Panc1 (cell line): ENCODE results near the gene CSTB. TPM values are rescaled to one million over a fixed set of nuclear protein-coding genes. Genes with fewer than 3 reads are reported as not detected.

Source experiments
- ATAC-seq: fragments of 200-7000 bp; cut with Tn5 transposase; 2 replicates; pipeline ENCODE4 v1.9.1; 2020; ENCODE audit warnings: mild to moderate bottlenecking, moderate library complexity
- Bru-seq: library from RNA; stranded (reverse); fragments of 400-500 nt; gene quantifications from one replicate; lab custom pipeline; 2021; lab: Mats Ljungman, UMichigan
- BruChase-seq, 2 experiments: library from RNA; stranded (reverse); fragments of 400-500 nt; gene quantifications; one replicate each; lab custom pipeline; 2021; lab: Mats Ljungman, UMichigan
- BruUV-seq: library from RNA; stranded (reverse); fragments of 400-500 nt; replicated peaks from 2 replicates; lab custom pipeline; 2021; lab: Mats Ljungman, UMichigan
- CTCF ChIA-PET: fragments of 300-600 bp; sonication (Branson Sonifier 250); formaldehyde crosslinking; loops from one replicate; lab custom pipeline; 2022; ENCODE audit warnings: antibody characterized with exemption; lab: Charles Lee
- POLR2A ChIA-PET: fragments of 300-600 bp; sonication (Branson Sonifier 250); formaldehyde crosslinking; loops from one replicate; lab custom pipeline; 2022; ENCODE audit warnings: antibody characterized with exemption; lab: Charles Lee
- DNase-seq: peaks from one replicate; pipeline ENCODE4 v3.0.0-alpha.2; 2010; ENCODE audit warnings: low read depth, low spot score
- H3K27ac ChIP-seq: 2 replicates; pipeline ENCODE4 v1.5.1; 2011; ENCODE audit warnings: mild to moderate bottlenecking, low read length, inconsistent platforms
- H3K27me3 ChIP-seq: fragments of 200-500 bp; sonication (Bioruptor generic); 2 replicates; pipeline ENCODE4 v1.6.0; 2014; ENCODE audit warnings: low read length, inconsistent platforms; ENCODE audit not compliant: control insufficient read depth, insufficient read depth
- H3K36me3 ChIP-seq: fragments of 200-500 bp; sonication (Bioruptor generic); 2 replicates; pipeline ENCODE4 v1.5.1; 2014; ENCODE audit warnings: inconsistent platforms, mild to moderate bottlenecking, low read length, moderate library complexity; ENCODE audit not compliant: control insufficient read depth, insufficient read depth
- H3K4me1 ChIP-seq: 2 replicates; pipeline ENCODE4 v1.5.1; 2011; ENCODE audit warnings: inconsistent platforms, mild to moderate bottlenecking, low read length, moderate library complexity; ENCODE audit not compliant: control insufficient read depth, insufficient read depth
- H3K4me3 ChIP-seq, 2 experiments: 2 replicates each; pipeline ENCODE4 v1.5.1; 2011 to 2012; ENCODE audit warnings: low read depth in 2 of 2, low read length in 2 of 2, mild to moderate bottlenecking in 2 of 2, inconsistent platforms in 1 of 2, moderate library complexity in 1 of 2
- H3K9me3 ChIP-seq: fragments of 200-500 bp; sonication (Bioruptor generic); 2 replicates; pipeline ENCODE4 v1.5.1; 2014; ENCODE audit warnings: low read depth, mild to moderate bottlenecking, inconsistent platforms, low read length, moderate library complexity; ENCODE audit not compliant: control insufficient read depth, insufficient read depth
- POLR2AphosphoS5 ChIP-seq: IDR thresholded peaks from 2 replicates; pipeline ENCODE4 v1.6.1; 2012; ENCODE audit warnings: mild to moderate bottlenecking, low read depth, low read length, moderate library complexity
- REST ChIP-seq, 2 experiments: IDR thresholded peaks; 2 replicates each; pipeline ENCODE4 v1.6.1; 2011 to 2012; ENCODE audit warnings: low read depth in 2 of 2, control low read depth in 1 of 2, low read length in 1 of 2, mild to moderate bottlenecking in 1 of 2, moderate library complexity in 1 of 2; ENCODE audit not compliant: insufficient read depth in 1 of 2
- SIN3A ChIP-seq: IDR thresholded peaks from 2 replicates; pipeline ENCODE4 v1.6.1; 2012; ENCODE audit warnings: low read depth, mild to moderate bottlenecking, low read length, moderate library complexity, borderline replicate concordance; ENCODE audit not compliant: insufficient read depth
- TCF7L2 ChIP-seq: IDR thresholded peaks from 2 replicates; pipeline ENCODE4 v1.6.1; 2011; ENCODE audit warnings: mild to moderate bottlenecking, low read depth, low read length, inconsistent platforms
- in situ Hi-C: cut with HindIII; loops from 2 replicates; pipeline ENCODE4 v1.10.0; 2016; ENCODE audit warnings: low sequenced_read_pairs, low pct_unique_long_range_greater_than_20kb
- intact Hi-C: fragments of 100-400 bp; cut with micrococcal nuclease; formaldehyde crosslinking; loops from one replicate; pipeline ENCODE4 v1.10.0; 2022; ENCODE audit not compliant: unreplicated experiment
- long read RNA-seq: library from polyadenylated mRNA; unstranded; transcript quantifications from one replicate; pipeline ENCODE4 v2.0.0, GENCODE V29; 2021; ENCODE audit not compliant: unreplicated experiment
- polyA plus RNA-seq: library from polyadenylated mRNA; unstranded; fragments of >200 nt; gene quantifications from one replicate; pipeline ENCODE4 v1.2.1, GENCODE V29; 2012; ENCODE audit warnings: missing spikeins; ENCODE audit not compliant: insufficient read length
- total RNA-seq: library from RNA; stranded (reverse); gene quantifications from one replicate; pipeline ENCODE4 v1.2.1, GENCODE V29; 2021; ENCODE audit not compliant: unreplicated experiment
- TF ChIP-seq, protein P1 (sequence below): fragments of 450-650 bp; IDR thresholded peaks from 2 replicates; pipeline ENCODE4 v1.5.1; 2017; ENCODE audit warnings: mild to moderate bottlenecking

CSTB gene
- total RNA-seq, result 72.5 TPM
- polyA plus RNA-seq, result 127 TPM
- percentile 89 among the genes with signal in this experiment for Bru-seq, nascent RNA
- BruChase-seq, experiment 1, labeled RNA remaining after a 2-hour chase, result percentile 92 among the genes with signal in this experiment
- BruChase-seq, experiment 2, labeled RNA remaining after a 6-hour chase, result percentile 97 among the genes with signal in this experiment
- long read RNA-seq, transcript CSTB-201 (3 exons, 2,164 nt), result major isoform, 120 of 169 reads
- long read RNA-seq, transcript CSTB-202 (1 exons, 3,744 nt), result minor isoform, 25 of 169 reads
- long read RNA-seq, partial matches to known transcripts, result 22 of 169 reads
- long read RNA-seq, other reads (novel, unspliced or antisense), result 2 of 169 reads

- DNase-seq, result no peak
Observed at GRCh38 chr21:43775795-43776430, at the start of gene CSTB. Gene CSTB, minus strand, starts transcription at chr21:43776308. Its CDS starts 39 bp downstream, at chr21:43776269.

GRCh38 chr21:43825242-43825935 lies 49.3 kb upstream of the CSTB start:
- H3K4me1 ChIP-seq, result no peaks in the 10 kb centered on the region; the same call in 1 of the 2 replicates
- CTCF ChIA-PET, result interaction anchor here (0.9 kb wide), 2 partner anchors 15 to 150 kb away, joined by 3 read pairs; no protein-coding TSS in a partner anchor
- BruUV-seq, result no TSS peak
- intact Hi-C loops (no loop called here), in situ Hi-C loops (no loop called here)
- no peak overlapping the region for H3K27ac ChIP-seq
- H3K36me3 ChIP-seq, result no peaks in the 10 kb centered on the region
- DNase-seq (no peak), ATAC-seq (no peak)
- no peak for TF ChIP-seq TCF7L2
- TF ChIP-seq SIN3A, result no peak
- no peak for TF ChIP-seq POLR2AphosphoS5
- no peak for TF ChIP-seq REST (IDR thresholded peaks at IDR 0.05; ENCODE audit: insufficient read depth in 1 of 2, low read depth in 2 of 2, low read length in 1 of 2)
- TF ChIP-seq, protein P1, sequence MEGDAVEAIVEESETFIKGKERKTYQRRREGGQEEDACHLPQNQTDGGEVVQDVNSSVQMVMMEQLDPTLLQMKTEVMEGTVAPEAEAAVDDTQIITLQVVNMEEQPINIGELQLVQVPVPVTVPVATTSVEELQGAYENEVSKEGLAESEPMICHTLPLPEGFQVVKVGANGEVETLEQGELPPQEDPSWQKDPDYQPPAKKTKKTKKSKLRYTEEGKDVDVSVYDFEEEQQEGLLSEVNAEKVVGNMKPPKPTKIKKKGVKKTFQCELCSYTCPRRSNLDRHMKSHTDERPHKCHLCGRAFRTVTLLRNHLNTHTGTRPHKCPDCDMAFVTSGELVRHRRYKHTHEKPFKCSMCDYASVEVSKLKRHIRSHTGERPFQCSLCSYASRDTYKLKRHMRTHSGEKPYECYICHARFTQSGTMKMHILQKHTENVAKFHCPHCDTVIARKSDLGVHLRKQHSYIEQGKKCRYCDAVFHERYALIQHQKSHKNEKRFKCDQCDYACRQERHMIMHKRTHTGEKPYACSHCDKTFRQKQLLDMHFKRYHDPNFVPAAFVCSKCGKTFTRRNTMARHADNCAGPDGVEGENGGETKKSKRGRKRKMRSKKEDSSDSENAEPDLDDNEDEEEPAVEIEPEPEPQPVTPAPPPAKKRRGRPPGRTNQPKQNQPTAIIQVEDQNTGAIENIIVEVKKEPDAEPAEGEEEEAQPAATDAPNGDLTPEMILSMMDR, result no peak
- POLR2A ChIA-PET, result no interaction called here
- H3K9me3 ChIP-seq, result no peaks in the 10 kb centered on the region
- H3K4me3 ChIP-seq, result no peak overlapping the region
- H3K27me3 ChIP-seq, result no peaks in the 10 kb centered on the region

More at GRCh38 chr21:43775795-43776430, at the start of gene CSTB:
- in situ Hi-C loops, result no loop called here
- H3K4me1 ChIP-seq, result peaks cover 21% of the 10 kb centered on the region
- POLR2A ChIA-PET, result no interaction called here
- TF ChIP-seq POLR2AphosphoS5, result peak; percentile 69
- no peak; the same call in 1 of the 2 replicates for TF ChIP-seq SIN3A
- H3K27ac ChIP-seq, result peak within 1 kb of the TSS; percentile 79
- H3K9me3 ChIP-seq, result no peaks in the 10 kb centered on the region
- peak within 1 kb of the TSS; percentile 81 to 88 for H3K4me3 ChIP-seq
- no TSS peak for BruUV-seq
- CTCF ChIA-PET, result no interaction called here
- intact Hi-C loops, result no loop called here
- H3K27me3 ChIP-seq, result no peaks in the 10 kb centered on the region
- peaks cover 2% of the 10 kb centered on the region; the same call in 1 of the 2 replicates for H3K36me3 ChIP-seq
- peak; percentile 80 for ATAC-seq
